KMS-11 (cell line): Measurements from ENCODE around the gene BASP1.

Source experiments
- H2AFZ ChIP-seq: fragments of 200-600 bp; sonication (generic); 2 replicates; pipeline ENCODE4 v1.6.1; 2016; ENCODE audit warnings: antibody characterized with exemption, mixed run types, low read depth
- H3K27ac ChIP-seq: fragments of 200-600 bp; sonication (generic); 2 replicates; pipeline ENCODE4 v1.6.1; 2016; ENCODE audit warnings: mild to moderate bottlenecking, mixed run types
- H3K27me3 ChIP-seq: fragments of 200-600 bp; sonication (generic); 2 replicates; pipeline ENCODE4 v1.6.1; 2017; ENCODE audit warnings: mild to moderate bottlenecking, low read depth, mixed run types, moderate library complexity; ENCODE audit not compliant: insufficient read depth
- H3K36me3 ChIP-seq: fragments of 200-600 bp; sonication (generic); 2 replicates; pipeline ENCODE4 v1.6.1; 2017; ENCODE audit warnings: mild to moderate bottlenecking, mixed run types; ENCODE audit not compliant: insufficient read depth
- H3K4me1 ChIP-seq: fragments of 200-600 bp; sonication (generic); 2 replicates; pipeline ENCODE4 v1.6.1; 2016; ENCODE audit warnings: mild to moderate bottlenecking, low read depth, mixed run types; ENCODE audit not compliant: poor library complexity, severe bottlenecking
- H3K4me2 ChIP-seq: fragments of 200-600 bp; sonication (generic); 2 replicates; pipeline ENCODE4 v1.7.0; 2016; ENCODE audit warnings: mild to moderate bottlenecking, mixed run types
- H3K4me3 ChIP-seq: fragments of 200-600 bp; sonication (generic); IDR thresholded peaks from 2 replicates; pipeline ENCODE4 v1.6.1; 2017; ENCODE audit warnings: low read depth, low read length, mixed read lengths; ENCODE audit not compliant: insufficient read depth
- H3K79me2 ChIP-seq: fragments of 200-600 bp; sonication (generic); 2 replicates; pipeline ENCODE4 v1.6.1; 2016; ENCODE audit warnings: low read depth, mixed run types; ENCODE audit not compliant: insufficient read depth
- H3K9ac ChIP-seq: fragments of 200-600 bp; sonication (generic); 2 replicates; pipeline ENCODE4 v1.6.1; 2016; ENCODE audit warnings: mild to moderate bottlenecking, mixed run types
- H4K20me1 ChIP-seq: fragments of 200-600 bp; sonication (generic); 2 replicates; pipeline ENCODE4 v1.6.1; 2016; ENCODE audit warnings: mild to moderate bottlenecking, mixed run types; ENCODE audit not compliant: insufficient read depth
- TF ChIP-seq, protein P1 (sequence below): fragments of 200-600 bp; sonication (generic); conservative IDR thresholded peaks from 2 replicates; pipeline ENCODE4 v1.6.1; 2017; ENCODE audit warnings: low read depth, mild to moderate bottlenecking, antibody characterized with exemption, low read length, moderate library complexity, mixed read lengths

Gene BASP1

DNA sequence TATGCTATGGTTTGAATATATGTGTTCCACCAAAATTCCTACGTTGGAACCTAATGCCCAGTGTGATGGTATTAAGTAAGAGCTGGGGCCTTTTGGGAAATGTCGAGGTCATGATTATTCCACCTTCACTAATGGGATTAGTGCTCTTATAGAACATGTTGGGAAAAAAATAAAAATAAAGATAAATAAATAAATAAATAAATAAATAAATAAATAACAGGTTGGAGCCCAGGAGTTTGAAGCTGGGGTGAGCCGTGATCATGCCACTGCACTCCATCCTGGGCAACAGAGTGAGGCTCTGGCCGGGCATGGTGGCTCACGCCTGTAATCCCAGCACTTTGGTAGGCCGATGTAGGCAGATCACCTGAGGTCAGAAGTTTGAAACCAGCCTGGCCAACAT, 22.5 kb downstream of the BASP1 start:
- Histone ChIP-seq H3K36me3 (no peaks in the 10 kb centered on the region), H3K9ac (no peak overlapping the region), H3K27me3 (no peaks in the 10 kb centered on the region), H3K4me2 (no peak overlapping the region), H3K79me2 (0 out of 2 replicates have a peak, but pooled peaks cover 5% of the 10 kb centered on the region), H2AFZ (no peak overlapping the region), H4K20me1 (no peaks in the 10 kb centered on the region), H3K4me1 (no peaks in the 10 kb centered on the region), H3K4me3 (no peak overlapping the region), H3K27ac (no peak overlapping the region)
- TF ChIP-seq, protein P1, sequence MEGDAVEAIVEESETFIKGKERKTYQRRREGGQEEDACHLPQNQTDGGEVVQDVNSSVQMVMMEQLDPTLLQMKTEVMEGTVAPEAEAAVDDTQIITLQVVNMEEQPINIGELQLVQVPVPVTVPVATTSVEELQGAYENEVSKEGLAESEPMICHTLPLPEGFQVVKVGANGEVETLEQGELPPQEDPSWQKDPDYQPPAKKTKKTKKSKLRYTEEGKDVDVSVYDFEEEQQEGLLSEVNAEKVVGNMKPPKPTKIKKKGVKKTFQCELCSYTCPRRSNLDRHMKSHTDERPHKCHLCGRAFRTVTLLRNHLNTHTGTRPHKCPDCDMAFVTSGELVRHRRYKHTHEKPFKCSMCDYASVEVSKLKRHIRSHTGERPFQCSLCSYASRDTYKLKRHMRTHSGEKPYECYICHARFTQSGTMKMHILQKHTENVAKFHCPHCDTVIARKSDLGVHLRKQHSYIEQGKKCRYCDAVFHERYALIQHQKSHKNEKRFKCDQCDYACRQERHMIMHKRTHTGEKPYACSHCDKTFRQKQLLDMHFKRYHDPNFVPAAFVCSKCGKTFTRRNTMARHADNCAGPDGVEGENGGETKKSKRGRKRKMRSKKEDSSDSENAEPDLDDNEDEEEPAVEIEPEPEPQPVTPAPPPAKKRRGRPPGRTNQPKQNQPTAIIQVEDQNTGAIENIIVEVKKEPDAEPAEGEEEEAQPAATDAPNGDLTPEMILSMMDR, result no peak

DNA sequence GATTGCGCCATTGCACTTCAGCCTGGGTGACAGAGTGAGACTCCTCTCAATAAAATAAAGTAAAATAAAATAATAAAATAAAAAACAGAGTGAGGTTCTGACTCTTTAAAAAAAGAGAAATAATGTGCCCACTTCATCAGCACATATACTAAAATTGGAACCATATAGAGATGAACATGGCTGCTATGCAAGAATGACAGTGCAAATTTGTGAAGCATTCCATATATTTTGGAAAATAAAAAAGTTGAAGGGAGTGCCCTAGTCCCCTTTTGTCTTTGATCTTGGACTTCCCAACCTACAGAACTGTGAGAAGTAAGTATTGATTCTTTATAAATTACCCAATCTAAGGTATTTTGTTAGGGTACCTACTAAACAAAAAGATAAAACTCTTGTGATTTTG, 23.1 kb downstream of the BASP1 start:
- no peak overlapping the region for H3K27ac ChIP-seq
- H3K4me2 ChIP-seq, result no peak overlapping the region
- H3K79me2 ChIP-seq, result 0 out of 2 replicates have a peak, but pooled peaks cover 5% of the 10 kb centered on the region
- H3K36me3 ChIP-seq, result no peaks in the 10 kb centered on the region
- no peak overlapping the region for H2AFZ ChIP-seq
- no peaks in the 10 kb centered on the region for H4K20me1 ChIP-seq
- H3K4me1 ChIP-seq, result no peaks in the 10 kb centered on the region
- H3K27me3 ChIP-seq, result no peaks in the 10 kb centered on the region
- H3K9ac ChIP-seq, result no peak overlapping the region
- TF ChIP-seq, protein P1, result no peak
- no peak overlapping the region for H3K4me3 ChIP-seq

DNA sequence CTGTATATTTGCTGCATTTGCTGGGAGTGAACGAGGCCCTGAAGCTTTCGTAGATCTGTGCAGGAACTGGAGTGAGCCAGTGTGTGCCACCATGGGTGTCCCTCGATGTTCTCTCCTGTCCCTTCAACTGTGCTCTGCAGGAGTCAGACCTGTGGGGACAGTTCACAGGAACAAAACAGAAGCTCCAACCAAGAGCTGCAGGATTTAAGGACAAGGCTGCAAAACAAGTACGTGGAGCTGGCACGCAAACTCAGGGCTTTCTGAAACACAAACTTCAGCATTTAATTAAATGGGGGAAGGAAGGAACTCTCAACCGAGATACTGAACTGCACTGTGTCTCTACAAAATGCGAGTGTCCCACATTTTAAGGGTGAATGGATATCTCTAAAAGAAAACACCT, 24.2 kb downstream of the BASP1 start:
- H2AFZ ChIP-seq, result no peak overlapping the region
- H3K27me3 ChIP-seq, result no peaks in the 10 kb centered on the region
- no peaks in the 10 kb centered on the region for H3K36me3 ChIP-seq
- no peak overlapping the region for H3K4me3 ChIP-seq
- H3K4me1 ChIP-seq, result no peaks in the 10 kb centered on the region
- H3K27ac ChIP-seq, result no peak overlapping the region
- TF ChIP-seq, protein P1, result no peak
- H3K4me2 ChIP-seq, result no peak overlapping the region
- 0 out of 2 replicates have a peak, but pooled peaks cover 5% of the 10 kb centered on the region for H3K79me2 ChIP-seq
- H3K9ac ChIP-seq, result no peak overlapping the region
- H4K20me1 ChIP-seq, result no peaks in the 10 kb centered on the region

DNA sequence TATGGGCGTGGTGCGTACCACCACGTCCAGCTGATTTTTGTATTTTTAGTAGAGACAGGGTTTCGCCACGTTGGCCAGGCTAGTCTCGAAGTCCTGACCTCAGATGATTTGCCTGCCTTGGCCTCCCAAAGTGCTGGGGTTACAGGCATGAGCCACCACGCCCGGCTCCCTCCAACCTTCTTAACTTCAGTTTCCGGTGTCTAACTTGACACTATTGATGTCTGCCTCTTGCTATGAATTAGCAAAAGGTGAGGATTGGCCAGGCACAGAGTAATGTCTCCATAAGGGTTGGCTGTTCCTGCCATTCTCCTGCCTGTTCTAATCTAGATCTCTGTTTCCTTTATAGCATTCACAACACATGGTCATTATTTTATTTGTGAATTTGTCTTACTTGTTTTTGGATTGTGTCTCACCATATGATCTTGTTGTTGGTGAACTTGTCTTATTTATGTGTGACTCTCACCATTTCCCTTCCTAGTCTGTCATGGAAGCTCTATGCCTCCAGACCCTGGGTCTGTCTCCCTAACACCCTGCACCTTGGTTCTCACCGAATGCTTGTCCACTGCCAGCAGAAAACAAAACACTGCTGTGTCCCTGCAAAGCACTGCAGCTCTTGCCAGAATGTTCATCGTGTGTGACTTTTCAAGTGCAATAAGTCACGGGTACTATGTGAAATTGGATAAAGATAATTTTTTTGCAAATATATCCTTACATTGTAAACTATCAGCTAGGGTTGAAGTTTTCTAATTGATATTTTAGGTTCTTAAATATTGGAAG, 26.0 kb downstream of the BASP1 start:
- TF ChIP-seq, protein P1, result no peak
- H3K4me2 ChIP-seq, result no peak overlapping the region
- H3K27ac ChIP-seq, result no peak overlapping the region
- H3K27me3 ChIP-seq, result no peaks in the 10 kb centered on the region
- H4K20me1 ChIP-seq, result no peaks in the 10 kb centered on the region
- H3K4me1 ChIP-seq, result no peaks in the 10 kb centered on the region
- H3K36me3 ChIP-seq, result no peaks in the 10 kb centered on the region
- H3K4me3 ChIP-seq, result no peak overlapping the region
- no peak overlapping the region for H2AFZ ChIP-seq
- 0 out of 2 replicates have a peak, but pooled peaks cover 5% of the 10 kb centered on the region for H3K79me2 ChIP-seq
- H3K9ac ChIP-seq, result no peak overlapping the region
